ENCODE results near the gene ZNF341.

The ZNF341 gene

GRCh38 chr20:33702861-33703260 lies 28.9 kb upstream of the ZNF341 start:
- DNase-seq, result peak; percentile 85

DNA sequence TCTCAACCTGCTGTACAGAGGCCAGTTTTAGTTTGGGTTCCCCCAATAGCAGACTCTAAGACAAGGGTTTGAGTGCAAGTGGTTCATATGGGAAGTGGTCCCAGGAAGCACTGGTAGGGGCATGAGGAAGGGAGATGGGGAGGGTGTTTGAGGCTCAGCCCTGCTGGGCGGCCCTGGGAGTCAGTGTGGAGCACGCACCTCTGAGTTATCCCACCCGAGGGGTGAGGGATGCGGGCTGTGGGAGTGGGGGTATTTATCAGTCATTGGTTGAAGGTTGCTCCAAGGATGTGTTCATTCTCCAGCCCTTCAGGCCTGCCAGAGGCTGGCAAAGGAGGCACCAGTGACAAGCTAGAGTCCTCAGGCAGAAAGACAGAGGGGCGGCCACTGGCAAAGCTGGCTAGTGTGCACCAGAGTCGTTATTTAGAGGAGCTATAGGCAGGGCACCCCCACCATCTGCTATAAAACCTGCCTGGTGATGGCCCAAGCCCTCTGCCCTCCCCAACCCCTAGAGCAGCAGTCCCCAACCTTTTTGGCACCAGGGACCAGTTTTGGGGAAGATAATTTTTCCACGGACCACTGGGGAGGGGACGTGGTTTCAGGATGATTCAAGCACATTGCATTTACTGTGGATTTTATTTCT lies 28.2 kb upstream of the ZNF341 start:
- DNase-seq, result no peak

- no peak for DNase-seq
These were observed 27.4 kb upstream of the ZNF341 start for GRCh38 chr20:33704197-33704924.

- no peak for DNase-seq
These were observed 24.1 kb upstream of the ZNF341 start for GRCh38 chr20:33707668-33708067.

DNA sequence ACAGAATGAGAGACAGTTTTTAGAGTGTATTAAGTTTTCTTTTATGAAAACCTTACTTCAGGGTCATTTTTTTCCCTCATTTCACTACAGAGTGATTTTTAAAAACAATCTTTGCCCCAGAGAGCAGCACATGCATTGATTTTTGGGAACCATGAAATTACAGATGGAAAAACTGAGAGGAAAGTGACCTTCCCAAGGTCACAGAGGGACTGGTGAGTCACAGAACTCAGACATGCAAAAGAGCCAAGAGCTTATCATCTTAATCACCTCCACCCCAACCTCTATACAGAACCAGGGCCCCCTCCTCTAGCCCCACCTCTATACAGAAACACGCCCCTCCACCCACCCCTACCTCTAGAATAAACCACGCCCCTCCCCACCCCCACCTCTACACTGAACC lies 22.4 kb upstream of the ZNF341 start:
- no peak for DNase-seq

- DNase-seq, result no peak
These were observed 21.8 kb upstream of the ZNF341 start for GRCh38 chr20:33709905-33710541.

- no peak for DNase-seq
These were observed 20.9 kb upstream of the ZNF341 start for GRCh38 chr20:33710681-33711445.

- no peak for DNase-seq
These were observed 20.4 kb upstream of the ZNF341 start for GRCh38 chr20:33711446-33711738.

DNA sequence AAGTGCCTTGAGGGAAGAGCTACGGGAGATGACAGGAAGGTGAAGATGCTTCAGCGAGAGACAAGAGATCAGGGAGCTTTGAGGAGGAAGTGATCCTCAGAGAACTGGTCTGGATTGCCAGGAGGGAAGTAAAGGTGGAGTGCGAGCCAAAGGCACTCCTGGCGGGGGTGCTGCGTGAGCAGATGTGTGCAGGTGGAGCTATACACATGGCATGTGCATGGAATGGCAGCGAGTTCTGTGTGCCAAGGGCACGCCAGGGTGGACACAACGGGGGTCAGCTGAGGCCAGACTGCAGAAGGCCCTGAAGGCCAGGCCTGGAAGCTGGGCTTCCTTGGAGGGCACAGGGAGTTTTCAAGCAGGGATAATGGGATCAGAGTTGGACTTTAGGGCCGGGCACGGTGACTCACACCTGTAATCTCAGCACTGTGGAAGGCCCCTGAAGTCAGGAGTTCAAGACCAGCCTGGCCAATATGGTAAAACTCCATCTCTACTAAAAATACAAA lies 17.9 kb upstream of the ZNF341 start:
- DNase-seq, result no peak

DNA sequence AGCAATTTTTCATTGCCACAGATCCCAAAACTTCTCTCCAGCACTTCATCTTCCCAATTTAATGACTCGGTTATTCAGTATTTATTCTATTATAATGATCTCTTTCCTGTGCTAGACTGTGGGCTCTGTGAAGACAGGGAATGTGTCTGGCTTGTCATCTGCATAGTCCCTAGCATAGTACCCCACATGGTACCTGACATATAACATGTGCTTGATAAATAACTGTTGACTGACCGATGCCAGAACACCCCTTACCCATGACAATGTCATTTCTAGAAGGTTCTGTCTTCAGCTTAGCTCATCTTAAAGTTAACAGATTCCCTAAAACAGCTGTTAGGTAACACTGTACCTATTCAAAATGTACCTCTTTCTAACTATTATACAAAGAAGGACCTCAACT lies 15.3 kb upstream of the ZNF341 start:
- DNase-seq, result no peak

DNA sequence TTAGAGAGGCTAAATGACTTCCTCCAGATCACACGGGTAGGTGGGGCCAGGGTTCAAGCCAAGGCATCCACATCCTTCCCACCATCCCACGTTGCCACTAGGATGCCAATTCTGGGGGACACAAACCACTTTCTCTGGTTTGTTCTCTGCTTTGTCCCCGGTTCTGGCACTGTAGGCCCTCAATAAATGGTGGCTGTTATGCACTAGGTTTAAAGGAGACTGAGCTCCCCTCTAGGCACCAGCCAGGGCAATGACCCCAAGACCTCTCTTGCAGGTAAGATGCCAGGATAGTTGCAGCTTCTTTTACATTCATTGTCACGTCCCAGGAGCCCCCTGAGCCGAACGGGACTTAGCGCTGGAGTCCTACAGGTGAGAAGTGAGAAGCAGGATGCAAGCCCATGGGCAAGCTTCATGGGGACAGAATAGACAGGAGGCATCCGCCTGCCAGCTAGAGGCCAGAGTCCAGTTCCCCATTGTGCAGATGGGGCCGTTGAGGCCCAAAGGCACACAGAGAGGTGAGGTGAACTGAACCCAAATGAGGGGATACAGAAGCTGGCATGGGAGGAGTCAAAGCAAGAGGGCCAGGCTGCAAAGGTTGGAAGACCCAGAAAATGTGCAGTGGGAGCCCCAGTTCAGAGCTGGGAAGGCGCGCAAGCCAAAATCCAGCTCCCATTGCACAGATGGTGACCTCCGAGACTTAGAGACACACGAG lies 12.4 kb upstream of the ZNF341 start:
- no peak for DNase-seq

DNA sequence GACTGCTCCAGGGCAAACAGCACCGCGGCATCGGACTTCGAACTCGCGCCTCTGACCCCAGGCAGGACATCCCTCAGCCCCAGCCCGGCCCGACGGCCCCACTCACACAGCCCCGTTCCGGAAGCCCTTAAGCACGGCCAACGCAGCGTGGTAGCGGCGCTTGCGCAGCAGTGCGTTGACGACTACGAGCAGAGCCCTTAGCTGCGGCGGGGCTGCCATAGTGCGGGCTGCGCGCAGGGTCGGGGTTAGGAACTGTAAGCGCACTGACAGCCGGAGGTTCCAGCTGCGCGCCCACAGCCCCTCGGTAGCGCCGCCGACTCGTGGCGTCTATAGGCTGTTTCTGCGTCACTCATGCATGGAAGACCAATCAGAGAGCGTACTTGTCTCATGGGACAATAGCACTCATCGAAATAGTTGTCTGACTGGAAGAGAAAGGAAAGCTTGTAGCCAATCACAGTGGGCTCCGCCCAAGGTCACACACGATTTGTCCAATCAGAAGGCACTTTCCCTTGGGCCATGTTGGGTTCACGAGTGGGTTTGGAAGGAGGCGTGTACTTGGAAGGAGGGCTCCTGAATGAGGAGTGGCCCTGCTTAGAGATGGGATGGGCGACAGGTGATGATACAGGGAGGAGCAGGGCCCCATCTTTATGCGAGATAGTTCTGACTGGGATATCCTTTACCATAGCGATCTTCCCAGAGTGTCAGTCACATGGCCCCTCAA lies 11.6 kb upstream of the ZNF341 start, which contains the start of gene PXMP4:
TSS of gene PXMP4 (minus strand) at position 322 of the 721 bp plus-strand sequence. CDS start at position 219, 103 bp downstream.
- peak; percentile 76 for DNase-seq

DNA sequence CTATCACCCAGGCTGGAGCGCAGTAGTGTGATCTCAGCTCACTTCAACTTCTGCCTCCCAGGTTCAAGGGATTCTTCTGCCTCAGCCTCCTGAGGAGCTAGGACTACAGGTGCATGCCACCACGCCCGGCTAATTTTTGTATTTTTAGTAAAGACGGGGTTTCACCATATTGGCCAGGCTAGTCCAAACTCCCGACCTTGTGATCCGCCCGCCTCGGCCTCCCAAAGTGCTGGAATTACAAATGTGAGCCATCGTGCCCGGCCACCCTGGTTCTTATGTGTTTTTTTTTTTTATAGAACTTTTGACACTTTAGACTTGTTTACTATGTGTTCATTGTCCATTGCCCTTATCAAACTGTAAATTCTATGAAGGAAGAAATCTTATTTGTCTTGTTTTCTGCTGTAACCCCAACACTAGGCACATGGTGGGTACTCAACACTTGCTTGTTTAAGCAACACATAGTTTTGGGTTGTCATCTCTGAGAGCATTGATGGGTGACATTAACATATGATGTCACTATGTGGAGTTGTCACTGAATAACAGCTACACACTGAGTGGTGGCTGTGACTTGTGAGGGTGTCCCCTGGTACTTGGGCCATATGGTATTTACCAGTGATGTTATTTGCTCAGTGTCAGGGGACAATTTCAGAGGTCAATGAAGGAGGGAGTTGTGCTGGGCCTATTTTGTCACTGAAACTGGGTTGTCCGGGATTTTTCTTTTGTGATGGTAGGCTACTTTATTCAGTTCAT lies 10.2 kb upstream of the ZNF341 start:
- no peak for DNase-seq

DNA sequence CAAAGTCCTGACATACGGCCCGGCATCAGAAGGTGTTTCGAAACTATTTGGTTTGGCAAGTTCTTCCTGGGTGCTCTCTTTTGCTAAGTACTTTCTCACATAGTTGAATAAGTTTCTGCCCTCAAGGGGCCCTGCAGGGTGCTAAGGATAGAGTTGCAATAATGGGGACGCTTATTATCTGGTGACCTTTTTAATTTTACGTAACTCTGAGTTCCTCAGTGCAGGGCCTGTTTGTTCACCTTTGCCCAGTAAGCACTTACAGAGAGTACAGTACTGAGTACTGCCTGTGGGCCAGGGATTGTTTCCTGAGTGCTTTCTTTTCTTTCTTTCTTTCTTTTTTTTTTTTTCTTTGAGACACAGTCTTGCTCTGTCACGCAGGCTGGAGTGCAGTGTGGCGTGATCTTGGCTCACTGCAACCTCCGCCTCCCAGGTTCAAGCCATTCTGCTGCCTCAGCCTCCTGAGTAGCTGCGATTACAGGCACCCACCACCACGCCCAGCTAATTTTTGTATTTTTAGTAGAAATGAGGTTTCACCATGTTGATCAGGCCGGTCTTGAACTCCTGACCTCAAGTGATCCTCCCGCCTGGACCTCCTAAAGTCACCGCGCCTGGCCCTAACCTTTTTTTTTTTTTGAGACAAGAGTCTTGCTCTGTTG lies 7.2 kb upstream of the ZNF341 start:
- no peak for DNase-seq

DNA sequence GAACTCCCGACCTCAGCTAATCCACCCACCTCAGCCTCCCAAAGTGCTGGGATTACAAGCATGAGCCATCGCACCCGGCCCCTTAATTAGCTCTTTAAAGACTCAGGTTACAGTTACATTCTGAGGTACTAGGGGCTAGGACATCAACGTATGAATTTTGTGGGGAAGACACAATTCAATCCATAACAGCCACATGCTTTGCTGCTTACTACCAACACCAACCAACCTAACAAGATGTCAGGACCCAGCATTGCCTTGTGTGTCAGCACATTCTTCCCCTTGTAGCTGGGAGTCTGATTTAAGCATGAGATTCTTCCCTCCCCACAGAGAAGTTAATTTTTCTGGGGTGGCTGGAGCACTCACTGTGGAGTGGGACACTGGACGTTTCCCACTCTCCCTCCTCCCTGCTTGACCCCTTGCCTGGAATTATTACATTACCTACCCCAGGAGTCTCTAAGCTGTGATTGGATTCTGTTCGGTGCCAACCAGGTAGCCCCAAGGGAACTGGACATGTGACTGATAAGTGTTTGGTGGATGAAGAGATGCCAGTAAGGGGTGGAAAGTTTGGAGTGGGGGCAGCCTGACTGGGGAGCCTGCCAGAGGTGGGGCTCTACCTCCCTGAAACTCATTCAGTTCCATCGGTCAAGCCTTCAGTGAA lies 6.1 kb upstream of the ZNF341 start:
- peak; percentile 33 for DNase-seq

DNA sequence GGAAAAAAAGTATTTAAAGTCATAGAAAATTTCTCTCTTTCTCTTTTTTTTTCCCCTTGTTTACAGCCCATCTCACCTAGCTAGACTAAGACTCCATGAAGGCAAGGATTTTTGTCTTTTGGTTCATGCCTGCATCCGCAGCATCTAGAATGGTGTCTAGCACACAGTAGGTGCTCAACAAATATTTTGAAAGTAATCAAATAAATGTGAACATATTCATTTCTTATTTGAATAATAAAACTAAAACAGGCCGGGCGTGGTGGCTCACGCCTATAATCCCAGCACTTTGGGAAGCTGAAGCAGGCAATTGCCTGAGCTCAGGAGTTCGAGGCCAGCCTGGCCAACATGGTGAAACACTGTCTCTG lies 4.7 kb upstream of the ZNF341 start:
- no peak for DNase-seq

GRCh38 chr20:33727806-33728205 lies 4.0 kb upstream of the ZNF341 start:
- no peak for DNase-seq

GRCh38 chr20:33728463-33728862 lies 3.3 kb upstream of the ZNF341 start:
- no peak for DNase-seq

DNA sequence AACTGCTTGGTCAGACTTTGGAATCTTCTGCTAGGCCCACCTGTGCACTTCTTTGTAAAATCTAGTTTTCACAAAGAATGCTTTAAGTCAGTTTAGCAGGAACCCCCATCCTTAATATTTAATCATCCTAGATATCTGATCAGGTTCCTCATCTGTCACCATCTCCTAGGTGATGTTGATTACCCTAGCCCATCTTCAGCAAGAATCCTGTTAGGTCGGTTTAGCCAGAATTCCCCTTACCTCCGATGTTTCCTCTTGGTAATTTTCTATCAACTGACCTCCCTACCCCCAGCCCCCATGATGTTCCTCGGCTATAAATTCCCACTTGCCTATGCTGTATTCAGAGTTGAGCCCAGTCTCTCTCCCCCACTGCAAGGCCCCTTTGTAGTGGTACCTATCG lies 2.7 kb upstream of the ZNF341 start:
- no peak for DNase-seq

Measured in RPMI8226 (cell line).